Spleen (tissue), 7 donors: ENCODE measurements around the gene CD19.
"Not testable (repeated sequence)": the region's sequence is repeated elsewhere in the genome, so short reads cannot be mapped to it uniquely, and the experiment has no call there.

Experiments used
- CTCF ChIP-seq, 11 experiments: fragments of 200-600 bp in 7 of 11; fragments of 450-650 bp in 4 of 11; sonication (generic) in 4 of 11; IDR thresholded peaks in 8 of 11; conservative IDR thresholded peaks in 3 of 11; 1 replicate in 7 of 11; 2 replicates in 4 of 11; pipeline versions ENCODE4 v1.4.0 to v1.8.0; 2016 to 2021; ENCODE audit warnings: antibody characterized with exemption in 11 of 11, inconsistent platforms in 4 of 11, mild to moderate bottlenecking in 1 of 11
- POLR2A ChIP-seq, 3 donors: fragments of 450-650 bp; IDR thresholded peaks; one replicate each; pipeline ENCODE4 v1.5.1; 2017; ENCODE audit warnings: antibody characterized with exemption in 3 of 3, mild to moderate bottlenecking in 1 of 3
- POLR2AphosphoS5 ChIP-seq, 3 donors: sonication (generic); formaldehyde crosslinking; IDR thresholded peaks; one replicate each; pipeline ENCODE4 v1.5.1; 2017; ENCODE audit warnings: antibody characterized with exemption in 3 of 3
- donor health status: DM: no; HTN: no; CAD: no; lungs with moderate emphysema.
- donor health status: DM: no; HTN: no; CAD: no.
- donor health status: DM: no; HTN: no; CAD: no.

DNA sequence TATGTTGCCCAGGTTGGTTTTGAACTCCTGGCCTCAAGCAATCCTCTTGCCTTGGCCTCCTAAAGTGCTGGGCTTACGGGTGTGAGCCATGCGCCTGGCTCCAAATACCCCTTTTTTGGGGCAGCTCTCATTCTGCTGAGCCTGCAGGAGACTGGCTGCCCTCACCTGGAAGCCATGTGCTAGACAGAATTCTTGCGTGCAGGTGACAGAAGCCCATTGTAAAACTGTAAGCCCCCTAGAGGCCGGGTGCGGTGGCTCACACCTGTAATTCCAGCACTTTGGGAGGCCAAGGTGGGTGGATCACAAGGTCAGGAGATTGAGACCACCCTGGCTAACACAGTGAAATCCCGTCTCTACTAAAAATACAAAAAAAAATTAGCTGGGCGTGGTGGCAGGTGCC lies 48.6 kb downstream of the CD19 start:
- TF ChIP-seq CTCF (IDR thresholded peaks at IDR 0.05 in 8 of 11, conservative IDR thresholded peaks at IDR 0.05 in 3 of 11); POLR2A (IDR thresholded peaks at IDR 0.05); POLR2AphosphoS5 (IDR thresholded peaks at IDR 0.05): not testable (repeated sequence)
